Embryonic facial prominence (tissue), 1 donor: ENCODE measurements around the gene SLC9C1.

Source experiments
- DNase-seq: peaks from one replicate; pipeline ENCODE4 v3.0.0-alpha.2; 2016; ENCODE audit errors: extremely low spot score

SLC9C1 gene

GRCh38 chr3:112114576-112115160 lies 179.3 kb downstream of the SLC9C1 start:
- no peak for DNase-seq

GRCh38 chr3:112111785-112112402 lies 182.1 kb downstream of the SLC9C1 start:
- DNase-seq = peak; percentile 30

- no peak for DNase-seq
Measured at GRCh38 chr3:112109322-112109721, 184.7 kb downstream of the SLC9C1 start.

DNA sequence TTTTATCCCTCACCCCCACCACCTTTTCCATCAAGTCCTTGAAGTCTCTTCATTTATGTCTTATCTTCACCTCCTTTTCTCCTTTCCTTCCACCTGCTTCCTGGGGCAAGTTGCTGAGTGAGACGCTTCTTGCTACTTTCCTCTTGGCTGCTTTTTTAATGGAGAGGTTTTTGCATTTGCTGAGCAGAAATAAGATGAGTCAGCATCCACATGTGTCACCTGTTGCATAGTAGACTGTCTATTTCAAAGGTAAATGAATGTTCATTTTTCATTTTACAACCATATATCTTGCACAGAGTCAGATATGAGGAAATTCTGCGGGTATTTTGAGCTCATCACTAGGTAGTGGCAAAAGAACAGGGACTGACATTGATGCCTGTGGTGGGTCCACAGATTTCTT lies 189.2 kb downstream of the SLC9C1 start:
- DNase-seq = no peak

DNA sequence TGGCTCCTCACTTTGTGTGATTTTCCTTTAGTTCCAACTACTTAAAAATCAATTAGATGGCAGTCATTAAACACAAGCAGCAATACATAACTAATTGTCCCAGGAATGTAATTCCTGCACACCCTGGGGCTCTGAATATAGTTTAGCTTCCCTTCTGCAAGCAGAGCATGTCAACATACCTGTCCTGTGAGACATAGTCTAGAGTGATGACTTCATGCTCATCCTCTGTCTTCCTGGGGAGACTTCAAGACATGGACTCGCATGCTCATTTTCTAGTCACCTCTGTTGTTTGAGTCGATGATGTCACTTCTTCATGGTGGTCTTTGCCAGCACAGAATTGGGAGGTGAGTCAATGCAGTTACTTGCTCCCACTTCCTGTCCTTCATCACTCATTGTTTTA lies 192.1 kb downstream of the SLC9C1 start:
- DNase-seq = no peak

DNA sequence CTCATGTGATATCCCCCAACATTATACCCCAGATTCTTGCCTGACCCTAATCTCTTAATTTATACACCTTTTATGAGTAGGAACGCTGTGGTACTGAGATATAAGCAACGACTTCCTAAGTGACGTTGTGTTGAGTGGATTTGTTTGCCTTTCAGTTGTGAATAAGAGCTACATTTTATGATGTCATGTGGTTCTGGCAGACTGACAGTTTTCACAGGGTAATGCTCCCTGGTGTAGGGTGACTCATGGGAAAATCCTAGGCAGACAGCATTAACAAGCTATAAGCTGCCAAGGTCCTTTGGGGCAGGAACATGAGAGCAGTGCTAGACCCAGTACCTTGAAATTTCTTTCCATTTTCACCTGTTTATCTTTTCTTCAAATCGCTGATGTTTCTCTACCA lies 196.6 kb downstream of the SLC9C1 start:
- DNase-seq = no peak

- DNase-seq = no peak
Measured at GRCh38 chr3:112096176-112096575, 197.8 kb downstream of the SLC9C1 start.

GRCh38 chr3:112095731-112096130 lies 198.3 kb downstream of the SLC9C1 start:
- no peak for DNase-seq

- no peak for DNase-seq
Measured at GRCh38 chr3:112093180-112093522, 200.9 kb downstream of the SLC9C1 start.

GRCh38 chr3:112092496-112093179 lies 201.4 kb downstream of the SLC9C1 start:
- DNase-seq = no peak

- DNase-seq = no peak
Measured at GRCh38 chr3:112090887-112091586, 203.0 kb downstream of the SLC9C1 start.
